IPS-NIHi11 (cell line): Measurements from ENCODE around the gene GNB1L.

ENCODE experiments used
- DNase-seq: peaks from one replicate; pipeline ENCODE4 v3.0.0; 2012; ENCODE audit warnings: mixed read lengths, low spot score

GNB1L gene

DNA sequence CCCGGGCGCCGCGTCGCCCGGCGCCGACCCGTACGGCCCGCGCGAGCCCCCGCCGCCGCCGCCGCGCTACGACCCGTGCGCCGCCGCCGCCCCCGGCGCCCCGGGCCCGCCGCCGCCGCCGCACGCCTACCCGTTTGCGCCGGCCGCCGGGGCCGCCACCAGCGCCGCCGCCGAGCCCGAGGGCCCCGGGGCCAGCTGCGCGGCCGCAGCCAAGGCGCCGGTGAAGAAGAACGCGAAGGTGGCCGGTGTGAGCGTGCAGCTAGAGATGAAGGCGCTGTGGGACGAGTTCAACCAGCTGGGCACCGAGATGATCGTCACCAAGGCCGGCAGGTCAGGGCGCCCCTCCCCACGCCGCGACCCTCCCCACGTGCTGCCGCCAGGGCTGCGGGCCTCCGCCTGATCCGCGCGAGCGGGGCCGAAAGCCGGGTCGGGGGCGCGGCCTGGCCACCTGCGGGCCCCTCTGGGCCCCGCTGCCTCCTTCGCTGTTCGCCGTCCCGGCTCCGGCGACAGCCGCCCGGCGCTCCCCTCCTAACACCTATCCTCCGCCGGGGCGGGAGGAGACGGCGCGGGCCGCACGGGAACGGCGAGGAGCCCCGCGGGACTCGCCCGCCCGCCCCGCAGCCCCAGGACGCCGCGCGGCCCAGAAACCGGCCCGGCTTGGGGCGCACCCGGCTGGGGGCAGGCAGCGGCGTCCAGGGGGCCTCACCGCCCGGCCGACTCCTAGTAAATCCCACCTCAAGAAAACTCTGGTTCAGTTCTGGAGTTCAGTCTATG lies 93.5 kb downstream of the GNB1L start:
- no peak for DNase-seq

DNA sequence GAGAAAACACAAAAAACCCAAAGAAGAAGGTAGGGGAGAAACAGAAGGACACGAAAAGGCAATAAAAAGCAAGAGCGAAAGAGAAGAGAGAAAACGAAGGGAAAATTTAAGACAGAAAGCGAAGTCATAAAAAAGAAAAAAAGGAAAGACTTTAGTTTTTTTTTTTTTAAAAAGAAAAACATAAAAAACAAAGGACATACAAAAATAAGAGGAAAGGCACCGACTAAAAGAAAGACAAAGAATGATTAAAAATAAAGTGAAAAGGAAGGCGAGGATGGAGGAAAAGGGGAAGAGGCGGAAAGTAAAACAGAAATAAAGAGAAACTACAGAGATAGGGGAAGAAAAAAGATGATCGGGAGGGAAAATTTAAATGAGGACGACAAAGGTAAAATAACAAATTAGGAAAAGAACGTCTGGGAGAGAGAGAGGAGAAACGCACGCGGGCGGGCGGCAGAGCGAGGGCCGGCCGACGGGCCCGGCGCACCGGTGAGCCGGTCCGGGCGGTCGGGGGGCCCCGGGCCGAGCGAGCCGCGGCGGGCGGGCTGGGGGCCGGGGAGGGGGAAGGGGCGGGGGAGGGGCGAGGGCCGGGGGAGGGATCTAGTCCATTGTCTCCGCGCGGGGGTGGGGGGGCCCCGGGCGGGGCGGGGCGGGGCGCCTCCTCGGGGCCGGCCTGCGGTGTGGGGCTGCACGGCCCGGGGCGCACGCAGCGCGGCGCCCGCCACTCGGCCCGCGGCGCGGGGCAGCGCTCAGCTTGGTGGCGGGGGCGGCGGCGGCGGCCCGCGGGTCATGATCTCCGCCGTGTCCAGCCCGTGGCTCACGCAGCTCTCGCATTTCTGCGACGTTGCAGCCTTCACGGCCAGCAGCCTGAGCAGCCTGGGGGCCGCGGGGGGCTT lies 94.4 kb downstream of the GNB1L start, which contains the start of gene TBX1:
TBX1 (plus strand) TSS at position 721 of the 893 bp plus-strand sequence; CDS start at position 787, 66 bp downstream.
- peak; percentile 58 for DNase-seq

DNA sequence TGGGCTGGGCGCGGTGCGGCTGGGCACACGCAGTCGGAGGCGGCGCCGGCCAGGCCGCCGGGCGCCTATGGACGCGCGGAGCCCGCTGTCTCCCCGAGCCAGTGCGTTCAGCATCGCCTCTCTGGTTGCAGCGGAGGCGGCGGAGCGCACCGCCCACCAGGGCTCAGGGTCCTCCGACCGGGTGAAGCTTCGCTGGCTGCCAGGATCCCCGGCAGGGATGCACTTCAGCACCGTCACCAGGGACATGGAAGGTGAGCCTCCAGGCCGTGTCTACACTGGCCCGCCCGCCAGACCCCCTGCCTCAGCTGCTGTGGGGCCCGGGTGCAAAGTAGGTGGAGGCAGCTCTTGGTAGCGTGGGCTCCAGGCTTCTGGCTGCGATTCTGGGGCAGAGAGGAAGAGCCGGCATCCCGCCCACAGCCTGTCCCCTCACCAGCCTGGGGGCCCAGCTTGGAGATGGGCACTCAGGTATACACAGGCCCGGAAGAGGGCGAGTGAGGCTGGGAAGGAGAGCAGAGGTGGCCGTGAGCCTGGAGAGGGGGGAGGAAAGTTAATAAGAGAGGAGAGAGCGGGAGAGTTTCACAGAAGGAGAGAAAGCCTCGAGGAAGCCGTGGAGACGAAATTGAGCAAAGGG lies 95.1 kb downstream of the GNB1L start:
- no peak for DNase-seq

DNA sequence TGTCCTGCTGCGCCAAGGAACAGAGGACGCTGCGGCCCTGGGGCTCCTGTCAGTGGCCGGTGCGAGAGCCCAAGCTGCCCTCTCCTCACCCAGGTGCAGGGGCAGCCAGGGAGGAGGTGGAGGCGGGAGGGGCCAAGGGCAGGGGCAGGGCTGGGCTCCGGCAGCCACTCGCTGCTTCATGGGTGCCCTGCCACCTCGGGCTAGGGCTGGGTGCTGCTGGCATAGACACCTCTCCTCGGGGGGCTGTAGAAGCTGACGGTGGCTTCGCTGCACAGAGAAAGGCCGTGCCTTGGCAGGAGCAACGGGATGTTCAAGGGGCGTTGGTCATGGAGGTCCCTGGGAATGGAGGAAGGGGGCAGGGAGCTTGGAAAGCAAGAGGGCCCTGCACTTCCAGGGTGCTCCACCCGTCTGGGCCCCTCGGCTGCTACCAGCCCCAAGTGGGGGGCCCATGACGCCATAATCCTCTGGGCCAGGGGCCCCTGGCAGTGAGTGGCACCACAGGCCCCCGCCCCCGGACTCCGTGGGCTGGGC lies 95.7 kb downstream of the GNB1L start:
- no peak for DNase-seq

DNA sequence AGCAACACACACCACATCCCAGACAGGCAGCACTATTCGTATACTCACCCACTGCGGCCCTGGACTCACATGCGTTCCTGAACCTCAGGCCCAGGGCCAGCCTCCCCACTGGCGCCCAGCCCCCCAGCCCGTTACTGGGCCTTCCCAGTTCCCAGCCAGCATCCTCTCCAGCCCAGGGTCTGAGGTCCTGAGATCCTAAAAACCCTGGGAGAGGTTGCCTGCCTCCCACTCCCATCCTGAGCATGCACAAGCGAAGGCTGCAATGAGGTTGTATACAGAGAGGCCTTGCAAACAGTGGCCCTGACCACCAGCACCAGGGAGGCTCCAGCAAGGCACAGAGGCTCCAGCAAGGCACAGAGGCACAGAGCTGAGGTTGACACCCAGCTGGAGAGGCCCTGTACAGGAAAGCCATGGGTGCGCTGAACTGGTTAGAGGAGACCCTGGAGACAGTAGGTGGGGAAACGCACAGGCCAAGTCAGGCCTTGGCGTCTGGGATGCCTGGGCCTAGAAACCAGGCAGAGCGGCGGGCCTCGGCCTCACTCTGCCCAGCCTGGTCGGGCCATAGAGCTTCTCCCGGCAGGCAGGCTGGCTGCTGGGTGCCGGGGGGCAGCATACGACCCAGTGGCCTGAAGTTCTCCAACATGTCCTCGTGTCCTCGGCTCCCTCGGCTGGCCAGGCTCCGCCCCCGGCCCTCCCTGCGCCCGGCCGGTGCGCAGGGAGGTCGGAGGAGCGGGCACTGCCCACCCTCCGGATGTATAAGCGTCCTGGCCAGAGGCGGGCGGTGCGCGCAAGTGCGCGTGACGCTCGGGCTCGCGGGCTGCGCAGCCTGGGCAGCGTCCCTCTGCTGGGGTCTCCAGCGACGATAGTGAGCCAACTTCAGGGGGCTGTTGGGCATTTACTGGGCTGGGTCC lies 96.4 kb downstream of the GNB1L start:
- no peak for DNase-seq

DNA sequence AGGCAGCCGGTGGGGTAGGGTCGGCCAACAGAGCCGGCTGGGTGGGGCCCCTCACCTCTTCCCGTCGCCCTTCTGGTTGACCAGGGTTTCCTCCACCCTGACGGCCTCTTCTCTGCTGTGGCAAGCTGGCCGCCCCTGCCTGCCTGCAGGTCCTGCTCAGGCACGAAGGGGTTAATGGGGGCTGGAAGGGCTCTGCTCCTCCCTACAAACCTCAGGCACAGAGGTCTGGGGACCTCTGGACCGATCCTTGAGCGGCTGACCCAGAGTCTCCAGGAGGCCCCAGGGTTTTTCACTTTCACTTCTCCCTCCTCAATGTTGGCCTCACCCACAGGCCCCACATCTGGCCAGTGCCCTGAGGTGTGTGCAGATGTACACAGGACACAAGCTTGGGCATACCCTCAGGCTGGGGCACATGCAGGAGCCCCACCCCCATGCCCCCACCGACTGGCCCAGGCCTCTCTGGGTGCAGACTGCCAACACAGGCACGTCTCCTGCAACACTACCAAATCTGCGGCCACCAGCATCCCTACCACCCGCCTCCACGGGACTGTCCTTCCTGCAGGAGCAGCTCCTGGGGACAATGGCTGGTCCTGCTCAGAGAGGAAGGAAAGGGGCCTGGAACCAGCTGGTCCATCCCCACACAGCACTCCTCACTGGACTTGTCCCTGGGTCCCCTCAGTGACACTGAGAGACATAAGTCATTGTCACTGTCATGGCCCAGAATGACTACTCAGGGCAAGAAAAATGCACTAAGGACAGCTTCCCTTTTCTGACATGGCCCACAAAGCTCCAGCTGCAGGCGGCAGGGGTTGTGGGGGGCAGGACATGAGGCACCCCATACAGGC lies 97.3 kb downstream of the GNB1L start:
- no peak for DNase-seq

DNA sequence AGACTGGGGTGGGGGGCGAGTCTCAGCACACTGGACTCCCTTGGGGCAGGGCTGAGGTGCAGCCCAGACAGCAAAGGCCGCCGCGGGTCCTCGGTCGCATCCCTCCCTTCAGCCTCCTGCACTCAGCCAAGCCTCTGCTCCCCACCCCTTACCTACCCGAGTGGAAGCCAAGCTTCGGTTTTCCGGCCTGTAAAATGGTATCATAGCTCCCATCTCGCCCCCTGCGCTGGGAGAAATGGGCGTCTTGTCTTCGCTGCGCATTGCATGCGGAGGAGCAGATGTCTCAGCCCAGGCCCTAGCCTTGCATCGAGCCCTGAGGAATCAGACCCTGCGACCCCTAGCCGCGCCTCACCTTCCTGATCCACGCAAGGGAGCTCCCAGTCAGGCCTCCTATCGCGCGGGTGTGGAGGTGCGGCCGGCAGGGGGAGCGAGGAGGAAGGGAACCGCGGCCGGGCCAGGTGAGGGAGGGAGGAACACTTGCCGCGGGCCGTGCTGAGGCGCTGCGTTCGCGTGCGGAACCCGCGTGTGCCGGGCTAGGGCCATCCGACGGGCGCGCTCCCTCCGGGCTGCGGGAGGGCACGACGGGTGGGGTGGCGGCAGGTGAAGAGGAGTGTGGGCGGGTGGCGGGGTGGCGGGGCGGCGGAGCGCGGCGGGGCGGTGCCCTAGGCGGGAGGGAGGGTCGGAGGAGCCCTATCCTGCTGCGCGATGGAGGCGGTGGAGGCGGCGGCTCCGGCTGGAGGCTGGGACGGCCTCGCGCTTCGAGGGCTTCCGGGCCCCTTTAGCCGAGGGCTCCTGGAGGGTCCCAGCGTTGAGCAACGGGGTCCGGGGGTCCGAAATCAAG lies 98.2 kb downstream of the GNB1L start:
- peak; percentile 76 for DNase-seq

DNA sequence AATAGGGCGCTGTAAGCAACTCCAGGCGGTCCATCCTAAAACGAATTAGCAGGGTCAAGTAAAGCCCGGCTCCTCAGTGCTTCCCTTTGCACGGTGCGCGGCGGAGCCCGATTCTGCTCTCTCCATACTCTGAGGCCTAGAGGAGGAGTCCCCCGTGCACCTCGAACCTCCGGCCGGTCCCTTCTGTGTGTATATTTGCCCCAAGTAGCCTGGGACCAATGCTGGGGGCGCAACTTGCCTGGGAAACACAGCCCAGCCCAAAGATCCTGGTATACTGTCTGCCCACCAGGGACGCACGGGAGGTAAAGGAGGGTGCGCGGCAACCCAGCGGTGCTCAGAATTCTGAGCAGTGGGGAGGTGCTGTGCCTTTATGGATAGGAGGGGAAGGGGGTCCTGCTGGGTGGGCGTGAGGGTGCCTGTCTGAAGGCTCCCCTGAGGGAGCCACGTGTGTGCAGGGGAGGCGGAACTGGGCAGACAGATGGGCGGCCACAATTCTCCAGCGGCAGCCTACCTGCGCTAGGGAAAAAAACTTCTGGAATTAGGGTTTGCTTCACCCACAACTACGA lies 98.9 kb downstream of the GNB1L start:
- DNase-seq: no peak

DNA sequence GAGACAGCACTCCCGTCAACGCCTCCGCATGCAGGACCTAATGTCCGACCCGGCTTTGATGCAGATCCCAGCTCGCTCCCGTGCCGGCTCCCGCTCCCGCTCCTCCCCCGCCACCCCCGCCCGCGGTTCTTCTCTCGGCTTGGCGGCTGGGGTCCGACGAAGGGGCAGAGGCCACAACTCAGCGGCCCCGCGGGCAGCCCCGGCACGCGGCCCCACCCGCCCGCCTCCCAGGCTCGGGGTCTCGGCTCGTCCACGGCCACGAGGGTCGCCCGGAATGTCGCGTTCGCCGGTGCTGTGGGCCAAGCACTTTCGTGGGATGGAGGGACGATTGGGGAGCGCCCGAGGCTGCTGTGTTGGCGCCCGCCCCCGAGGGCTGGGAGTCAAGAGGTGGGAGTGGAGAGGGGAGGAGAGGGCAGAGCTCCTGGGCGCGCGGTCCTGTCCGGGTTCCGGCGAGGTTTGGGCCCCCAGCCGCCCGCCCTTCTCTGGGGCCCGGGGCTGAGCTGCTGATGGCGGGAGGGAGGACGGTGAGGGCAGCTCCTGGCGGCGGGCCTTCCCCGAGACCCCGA lies 99.4 kb downstream of the GNB1L start:
- no peak for DNase-seq

DNA sequence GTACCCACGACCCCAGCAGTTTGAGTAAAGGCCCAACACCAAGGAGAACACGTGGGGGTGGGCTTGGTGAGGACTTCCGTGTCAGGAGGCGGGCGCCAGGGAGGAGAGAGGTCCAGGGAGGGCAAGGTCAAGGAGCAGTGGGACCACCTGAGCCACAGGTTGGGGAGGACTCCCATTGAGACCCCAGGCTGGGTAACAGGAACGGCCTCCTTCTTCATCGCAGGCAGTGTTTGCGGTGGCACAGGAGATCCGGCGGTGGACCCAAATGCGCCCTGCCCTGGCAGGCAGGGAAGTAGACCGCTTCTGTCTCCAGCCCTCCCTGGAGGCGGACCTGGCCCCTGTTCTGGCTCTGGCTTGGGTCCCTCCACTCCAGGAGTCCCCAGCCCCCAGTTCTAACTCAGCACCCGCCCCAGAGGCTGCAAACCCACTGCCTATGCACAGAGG lies 100.0 kb downstream of the GNB1L start:
- DNase-seq: no peak

DNA sequence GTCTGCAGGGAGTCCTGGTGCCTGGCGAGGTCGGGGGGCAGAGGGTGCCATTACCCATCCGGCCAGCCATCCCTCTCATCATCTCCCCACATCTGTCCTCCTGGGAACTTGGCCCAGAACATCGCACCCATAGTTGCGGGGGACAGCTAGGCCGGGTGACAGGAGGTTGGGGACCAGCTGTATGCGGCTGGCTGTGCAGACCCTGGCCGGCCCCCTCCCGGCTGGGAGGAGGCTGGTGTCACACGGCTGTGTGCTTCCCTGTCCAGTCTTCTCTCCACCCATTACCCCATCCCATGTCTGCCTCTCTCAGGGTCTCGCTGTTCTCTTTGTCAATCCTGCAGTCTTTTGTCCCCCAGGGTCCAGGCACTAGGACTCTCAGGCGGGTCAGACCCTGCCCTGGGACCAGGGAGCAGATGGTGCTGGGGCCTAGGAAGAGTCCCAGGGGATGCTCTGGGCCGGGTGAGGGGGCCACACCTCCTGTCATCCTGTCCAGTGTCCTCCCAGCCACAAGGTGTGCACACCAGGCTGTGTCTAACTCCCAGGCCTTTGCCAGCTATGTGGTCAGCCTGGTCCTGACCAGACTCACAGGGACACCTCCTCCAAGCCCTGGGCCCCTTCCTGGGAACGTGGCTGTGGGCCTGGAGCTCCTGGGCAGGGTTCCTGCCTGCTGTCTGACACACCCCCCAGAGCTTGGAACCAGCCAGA lies 100.5 kb downstream of the GNB1L start:
- DNase-seq: no peak

DNA sequence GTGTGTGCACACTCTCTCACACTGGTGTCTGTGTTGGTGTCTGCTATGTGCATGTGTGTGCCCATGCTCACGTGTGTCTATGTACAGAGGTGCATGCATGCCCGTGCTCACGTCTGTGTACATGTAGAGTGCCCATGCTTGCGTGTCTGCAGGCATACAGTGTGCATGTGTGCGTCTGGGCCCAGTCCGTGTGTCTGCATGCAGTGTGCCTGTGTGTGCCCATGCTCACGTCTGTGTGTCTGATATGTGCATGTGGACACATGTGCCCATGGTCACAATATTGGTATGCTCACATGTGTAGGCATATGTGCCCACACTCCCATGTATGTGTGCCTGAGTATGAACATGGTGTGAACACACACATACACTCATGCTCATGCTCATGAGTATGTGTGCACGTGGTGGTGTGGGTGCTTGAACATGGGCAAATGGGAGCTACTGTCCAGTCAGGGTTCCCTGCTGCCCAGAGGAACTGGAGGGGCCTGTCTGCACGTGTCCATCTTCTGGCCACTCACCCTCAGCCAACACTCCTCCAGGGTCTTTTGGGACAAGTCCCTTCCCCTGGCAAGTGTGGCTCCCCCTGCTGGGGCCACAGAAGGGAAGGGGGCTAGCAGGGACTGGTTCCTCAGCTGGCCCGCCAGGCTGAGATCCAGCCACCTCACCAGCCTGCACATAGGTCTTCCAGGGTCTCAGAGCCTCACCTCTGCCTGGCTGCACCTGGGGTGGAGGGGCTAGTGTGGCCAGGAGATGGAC lies 101.4 kb downstream of the GNB1L start:
- no peak for DNase-seq

DNA sequence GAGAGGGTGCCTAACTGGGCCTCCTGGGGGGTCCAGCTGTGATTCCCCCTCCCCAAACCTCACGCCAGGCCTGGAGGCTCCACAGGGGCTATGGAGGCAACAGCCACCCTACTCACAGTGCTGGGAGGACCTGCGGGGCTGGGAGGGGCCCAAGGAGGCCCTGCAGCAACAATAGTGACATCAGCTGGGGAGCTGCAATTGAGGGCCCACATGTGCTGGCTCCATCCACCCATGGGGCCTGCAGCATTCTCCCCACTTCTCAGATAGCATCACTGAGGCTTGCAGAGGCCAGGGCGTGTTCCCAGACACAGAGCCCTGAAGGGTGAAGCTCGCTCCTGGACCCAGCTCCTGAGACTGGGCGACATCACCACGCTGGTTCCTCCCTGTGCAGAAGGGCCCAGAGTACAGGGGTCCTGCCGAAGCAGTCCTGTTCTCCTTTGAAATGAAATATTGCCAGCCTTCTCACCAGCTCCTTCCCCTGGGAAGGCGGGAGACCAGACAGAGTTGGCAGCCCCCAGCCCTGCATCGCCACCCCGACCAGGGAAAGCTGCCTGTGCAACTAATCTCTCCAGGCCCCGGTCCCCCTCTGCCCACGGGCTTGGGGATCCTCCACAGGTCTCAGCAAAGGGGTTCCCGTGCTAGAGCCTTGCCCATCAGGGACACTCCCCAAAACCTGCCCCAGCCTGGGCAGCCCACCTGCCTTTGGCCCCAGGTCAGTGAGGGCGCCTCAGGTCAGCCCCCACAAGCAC lies 103.0 kb downstream of the GNB1L start:
- DNase-seq: no peak

DNA sequence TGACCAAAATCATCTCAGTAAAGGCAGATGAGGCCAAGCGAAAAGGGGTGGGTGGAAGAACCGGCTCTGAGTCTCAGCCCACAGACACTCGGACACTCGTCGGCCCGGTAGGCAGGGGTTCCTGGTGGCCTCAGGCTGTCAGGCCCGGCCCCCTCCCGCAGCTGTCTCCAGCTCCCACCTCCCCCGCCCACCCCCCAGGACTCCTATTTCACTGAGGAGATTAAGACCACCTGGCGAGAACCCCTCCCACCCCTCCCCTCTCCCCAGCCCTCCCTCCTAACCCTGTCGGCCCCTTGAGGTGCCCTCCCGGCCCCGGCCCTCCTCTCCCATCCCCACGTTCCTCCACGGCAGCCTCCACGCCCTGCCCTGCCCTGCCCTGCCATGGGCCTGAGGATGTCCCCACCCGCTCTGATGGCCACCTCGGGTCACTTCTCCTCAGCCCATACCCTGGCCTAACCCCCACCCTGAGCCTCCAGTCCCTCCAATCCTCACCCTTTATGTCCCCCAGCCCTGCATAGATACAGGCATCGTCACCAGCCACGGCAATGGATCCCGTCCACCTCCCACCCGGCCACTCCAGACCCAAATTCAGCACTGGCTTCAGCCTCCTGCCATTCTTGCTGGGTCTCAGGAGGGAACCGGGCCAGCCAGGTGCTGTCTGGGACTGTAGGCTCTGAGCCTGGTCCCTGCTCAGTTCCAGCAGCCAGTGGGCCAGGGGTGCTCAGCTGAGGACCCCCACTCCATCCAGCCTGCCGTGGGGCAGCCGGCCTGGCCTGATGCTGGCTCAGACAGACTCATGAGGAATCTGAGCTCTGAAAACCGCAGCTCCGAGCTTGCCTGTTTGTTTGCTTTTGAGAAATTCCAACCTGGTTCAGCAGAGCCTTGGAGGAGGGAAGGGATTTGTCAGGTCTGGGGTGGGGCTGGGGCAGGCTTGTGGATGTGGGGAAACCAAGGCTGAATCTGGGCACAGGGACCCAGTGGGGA lies 103.9 kb downstream of the GNB1L start:
- DNase-seq: no peak

DNA sequence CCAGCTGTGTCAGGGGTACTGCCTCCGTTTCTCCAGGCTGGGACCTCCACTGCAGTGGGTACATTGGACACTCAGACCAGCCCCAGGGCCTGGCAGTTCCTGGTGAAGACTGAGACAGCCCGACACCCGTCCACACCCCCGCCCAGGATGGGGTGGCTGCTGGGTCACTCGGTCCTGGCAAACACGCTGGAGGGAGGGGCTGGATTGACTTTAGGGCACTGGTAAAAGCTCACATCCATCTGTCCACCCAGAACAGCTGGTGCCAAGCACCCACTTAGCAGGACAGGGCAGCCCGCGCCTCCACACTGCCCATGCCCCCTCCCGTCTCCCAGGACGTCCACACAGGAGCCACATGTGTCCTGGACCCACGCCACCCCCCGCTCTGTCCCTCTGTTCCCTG lies 104.8 kb downstream of the GNB1L start:
- no peak for DNase-seq
